OCI-LY7 (cell line): ENCODE measurements around the gene INF2.

Source experiments
- EZH2phosphoT487 ChIP-seq: fragments of 200-600 bp; sonication (generic); IDR thresholded peaks from 2 replicates; pipeline ENCODE4 v1.6.1; 2018; ENCODE audit warnings: low read depth, borderline replicate concordance, mild to moderate bottlenecking, mixed run types, antibody characterized with exemption, low read length, moderate library complexity, mixed read lengths
- TF ChIP-seq, protein P1 (sequence below): fragments of 200-600 bp; sonication (generic); conservative IDR thresholded peaks from 2 replicates; pipeline ENCODE4 v1.5.1; 2014; ENCODE audit warnings: mild to moderate bottlenecking, antibody characterized with exemption, low read length, moderate library complexity, mixed read lengths

DNA sequence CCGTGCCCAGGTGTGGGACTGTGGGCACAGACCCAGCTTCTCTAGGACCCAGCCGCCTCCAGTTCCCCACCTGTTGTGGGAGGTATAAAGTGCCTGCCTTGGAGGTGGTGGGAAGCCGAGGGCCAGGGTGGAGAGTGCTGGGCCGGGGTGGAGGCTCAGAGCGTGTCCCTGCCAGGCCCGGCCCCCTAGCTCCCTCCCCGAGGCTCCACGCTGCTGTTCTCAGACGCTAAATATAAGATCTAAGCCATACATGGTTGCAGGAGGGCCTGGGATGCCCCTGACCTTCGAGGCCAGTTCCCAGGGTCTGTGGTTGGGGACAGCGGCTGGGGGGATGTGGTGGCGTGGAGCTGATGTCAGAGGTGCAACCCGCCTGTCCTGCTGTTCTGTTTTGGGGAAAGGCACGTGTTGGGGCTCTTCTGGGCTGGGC, 10.8 kb downstream of the INF2 start:
- TF ChIP-seq, protein P1, sequence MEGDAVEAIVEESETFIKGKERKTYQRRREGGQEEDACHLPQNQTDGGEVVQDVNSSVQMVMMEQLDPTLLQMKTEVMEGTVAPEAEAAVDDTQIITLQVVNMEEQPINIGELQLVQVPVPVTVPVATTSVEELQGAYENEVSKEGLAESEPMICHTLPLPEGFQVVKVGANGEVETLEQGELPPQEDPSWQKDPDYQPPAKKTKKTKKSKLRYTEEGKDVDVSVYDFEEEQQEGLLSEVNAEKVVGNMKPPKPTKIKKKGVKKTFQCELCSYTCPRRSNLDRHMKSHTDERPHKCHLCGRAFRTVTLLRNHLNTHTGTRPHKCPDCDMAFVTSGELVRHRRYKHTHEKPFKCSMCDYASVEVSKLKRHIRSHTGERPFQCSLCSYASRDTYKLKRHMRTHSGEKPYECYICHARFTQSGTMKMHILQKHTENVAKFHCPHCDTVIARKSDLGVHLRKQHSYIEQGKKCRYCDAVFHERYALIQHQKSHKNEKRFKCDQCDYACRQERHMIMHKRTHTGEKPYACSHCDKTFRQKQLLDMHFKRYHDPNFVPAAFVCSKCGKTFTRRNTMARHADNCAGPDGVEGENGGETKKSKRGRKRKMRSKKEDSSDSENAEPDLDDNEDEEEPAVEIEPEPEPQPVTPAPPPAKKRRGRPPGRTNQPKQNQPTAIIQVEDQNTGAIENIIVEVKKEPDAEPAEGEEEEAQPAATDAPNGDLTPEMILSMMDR: no peak
- TF ChIP-seq EZH2phosphoT487: no peak
